ENCODE data around the gene SCARB1. TPM values are rescaled to one million over a fixed set of nuclear protein-coding genes. Genes with fewer than 3 reads are reported as not detected.

Gene SCARB1
- total RNA-seq, 2 donors from 2014 or later = 16.5 to 18.9 TPM

DNA sequence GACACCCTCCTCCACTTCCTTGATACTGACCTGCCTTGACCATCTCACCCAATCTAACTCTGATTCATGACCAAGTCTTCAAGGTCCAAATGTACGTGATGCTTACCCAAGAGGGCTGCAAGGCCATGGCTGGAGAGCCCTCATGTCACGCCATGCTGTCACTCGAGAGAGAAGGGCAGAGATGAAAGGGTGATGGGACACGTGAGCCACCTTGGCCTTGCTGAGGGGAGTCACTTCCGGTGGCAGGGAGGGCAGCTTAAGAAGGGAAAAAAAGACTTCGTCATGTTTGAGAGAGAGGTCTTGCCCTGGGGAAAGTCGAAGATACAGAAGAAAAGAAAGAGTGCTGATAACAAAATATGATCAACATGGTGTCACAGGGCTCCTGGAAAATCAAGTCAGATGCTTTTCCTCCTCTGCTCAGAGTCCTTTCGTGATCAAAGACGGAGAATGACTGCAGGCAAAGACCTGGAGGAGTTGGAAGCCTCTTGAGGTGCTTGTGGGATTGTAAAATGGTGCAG lies 3.3 kb upstream of the SCARB1 start:
- Histone ChIP-seq H3K4me1 (peaks cover 19% of the 10 kb centered on the region), H3K36me3 (replicated peaks in 1 of 2; ENCODE audit: insufficient read depth in 1 of 2, low read depth in 2 of 2) (no peaks in the 10 kb centered on the region), H3K9me3 (no peaks in the 10 kb centered on the region), H3K4me3 (no peak overlapping the region), H3K27me3 (no peaks in the 10 kb centered on the region), H3K27ac (no peak overlapping the region)
- TF ChIP-seq, protein P1, sequence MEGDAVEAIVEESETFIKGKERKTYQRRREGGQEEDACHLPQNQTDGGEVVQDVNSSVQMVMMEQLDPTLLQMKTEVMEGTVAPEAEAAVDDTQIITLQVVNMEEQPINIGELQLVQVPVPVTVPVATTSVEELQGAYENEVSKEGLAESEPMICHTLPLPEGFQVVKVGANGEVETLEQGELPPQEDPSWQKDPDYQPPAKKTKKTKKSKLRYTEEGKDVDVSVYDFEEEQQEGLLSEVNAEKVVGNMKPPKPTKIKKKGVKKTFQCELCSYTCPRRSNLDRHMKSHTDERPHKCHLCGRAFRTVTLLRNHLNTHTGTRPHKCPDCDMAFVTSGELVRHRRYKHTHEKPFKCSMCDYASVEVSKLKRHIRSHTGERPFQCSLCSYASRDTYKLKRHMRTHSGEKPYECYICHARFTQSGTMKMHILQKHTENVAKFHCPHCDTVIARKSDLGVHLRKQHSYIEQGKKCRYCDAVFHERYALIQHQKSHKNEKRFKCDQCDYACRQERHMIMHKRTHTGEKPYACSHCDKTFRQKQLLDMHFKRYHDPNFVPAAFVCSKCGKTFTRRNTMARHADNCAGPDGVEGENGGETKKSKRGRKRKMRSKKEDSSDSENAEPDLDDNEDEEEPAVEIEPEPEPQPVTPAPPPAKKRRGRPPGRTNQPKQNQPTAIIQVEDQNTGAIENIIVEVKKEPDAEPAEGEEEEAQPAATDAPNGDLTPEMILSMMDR (IDR thresholded peaks at IDR 0.05) = no peak
- no peak for TF ChIP-seq POLR2A (IDR thresholded peaks at IDR 0.05)
- ATAC-seq = no peak
- 85 to 90% methylated on average over 9 of the region's 9 CpGs for WGBS, 2 donors
- DNase-seq = no peak
- intact Hi-C loops (cut with DNase I) = no loop called here

DNA sequence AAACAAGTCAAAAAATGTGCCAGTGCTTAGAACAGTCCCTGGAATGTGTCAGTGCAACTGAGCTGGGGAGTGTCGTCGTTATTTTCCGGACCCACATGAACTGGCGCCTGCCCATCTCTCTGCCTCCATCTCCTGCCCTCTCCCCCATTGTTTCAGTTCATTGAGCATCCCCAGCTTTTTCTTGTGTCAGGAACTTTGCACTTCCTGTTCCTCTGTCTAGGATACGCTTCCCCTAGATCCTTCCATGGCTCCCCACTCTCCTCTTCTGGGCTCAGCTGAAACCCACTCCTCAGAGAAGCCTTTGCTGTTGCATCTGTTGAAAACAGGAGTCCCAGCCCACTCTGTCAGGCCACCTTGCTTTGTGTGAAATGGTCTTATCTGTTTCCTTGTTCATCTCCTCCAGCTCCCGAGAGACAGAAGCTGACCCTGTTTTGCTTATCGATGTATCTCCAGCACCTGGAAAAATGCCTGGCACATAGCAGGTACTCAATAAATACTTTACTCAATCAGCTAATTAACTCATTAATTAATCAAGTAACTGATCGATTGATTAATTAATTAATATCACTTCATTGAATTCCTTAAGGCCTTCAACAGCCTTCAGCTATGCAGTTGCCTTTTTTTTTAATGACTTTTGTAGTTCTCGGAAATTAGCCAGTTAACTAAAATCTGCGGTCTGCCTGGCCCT lies 2.7 kb upstream of the SCARB1 start:
- no peak for TF ChIP-seq POLR2A (IDR thresholded peaks at IDR 0.05)
- TF ChIP-seq, protein P1 (IDR thresholded peaks at IDR 0.05) = no peak
- Histone ChIP-seq H3K4me3 (no peak overlapping the region), H3K27ac (no peak overlapping the region), H3K27me3 (no peaks in the 10 kb centered on the region), H3K4me1 (peaks cover 19% of the 10 kb centered on the region), H3K9me3 (no peaks in the 10 kb centered on the region), H3K36me3 (replicated peaks in 1 of 2; ENCODE audit: insufficient read depth in 1 of 2, low read depth in 2 of 2) (no peaks in the 10 kb centered on the region)
- WGBS, 2 donors = 85 to 93% methylated on average over 10 of the region's 10 CpGs
- DNase-seq (no peak), ATAC-seq (no peak)
- intact Hi-C loops (cut with DNase I) = no loop called here

GRCh38 chr12:124865728-124866127 lies 2.1 kb upstream of the SCARB1 start:
- Histone ChIP-seq H3K9me3 (no peaks in the 10 kb centered on the region), H3K36me3 (replicated peaks in 1 of 2; ENCODE audit: insufficient read depth in 1 of 2, low read depth in 2 of 2) (no peaks in the 10 kb centered on the region), H3K27me3 (no peaks in the 10 kb centered on the region), H3K27ac (no peak overlapping the region), H3K4me3 (no peak overlapping the region), H3K4me1 (peaks cover 19% of the 10 kb centered on the region)
- ATAC-seq (no peak), DNase-seq (no peak)
- intact Hi-C loops (cut with DNase I) = no loop called here
- WGBS, 2 donors = 61 to 68% methylated on average over 5 to 7 of the region's 7 CpGs
- TF ChIP-seq, protein P1 (IDR thresholded peaks at IDR 0.05) = no peak
- TF ChIP-seq POLR2A (IDR thresholded peaks at IDR 0.05) = no peak

- intact Hi-C loops (cut with DNase I) = no loop called here
- ATAC-seq (no peak), DNase-seq (no peak)
- H3K4me3 ChIP-seq = no peak overlapping the region
- TF ChIP-seq POLR2A (IDR thresholded peaks at IDR 0.05) = no peak
- TF ChIP-seq, protein P1 (IDR thresholded peaks at IDR 0.05) = no peak
- 76 to 80% methylated on average over 14 of the region's 14 CpGs for WGBS, 2 donors
- no peaks in the 10 kb centered on the region for H3K36me3 ChIP-seq (replicated peaks in 1 of 2; ENCODE audit: insufficient read depth in 1 of 2, low read depth in 2 of 2)
- peaks cover 19% of the 10 kb centered on the region for H3K4me1 ChIP-seq
- H3K9me3 ChIP-seq = no peaks in the 10 kb centered on the region
- no peaks in the 10 kb centered on the region for H3K27me3 ChIP-seq
- peak overlapping the region in 3 of 4 donors; percentile 29 to 45 (median 29) for H3K27ac ChIP-seq
Observed at GRCh38 chr12:124864326-124864752, 675 bp upstream of the SCARB1 start.

Measured in body of pancreas (tissue), 4 donors.